ENCODE data around the gene CALN1.

DNA sequence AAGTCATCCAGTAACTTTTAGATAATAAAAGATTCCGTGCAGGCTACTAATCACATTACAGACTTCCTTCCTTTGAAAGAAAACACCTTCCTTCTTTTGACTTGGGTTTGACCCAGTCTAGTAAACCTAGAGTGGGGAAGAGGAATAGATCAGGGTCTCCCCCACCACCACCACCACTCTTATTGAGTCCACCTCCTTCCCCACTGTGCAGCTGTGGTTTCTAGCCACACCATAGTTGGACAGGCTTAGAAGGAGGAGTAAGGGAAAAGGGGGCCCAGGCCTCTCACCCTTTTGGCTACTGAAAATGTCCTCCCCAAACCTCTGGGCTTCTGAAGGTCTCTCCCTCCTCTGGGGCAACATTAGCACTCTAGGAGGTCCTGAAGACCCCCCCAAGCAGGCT lies 372.7 kb downstream of the CALN1 start:
- TF ChIP-seq POLR2A (IDR thresholded peaks at IDR 0.05; ENCODE audit: control extremely low read depth in 1 of 2, low read depth in 2 of 2, low read length in 2 of 2) (no peak), SP1 (IDR thresholded peaks at IDR 0.05; ENCODE audit: low read depth, low read length) (no peak), BRCA1 (IDR thresholded peaks at IDR 0.05; ENCODE audit: low read depth, low read length) (no peak), EZH2 (IDR thresholded peaks at IDR 0.05; ENCODE audit: low read depth, low read length, severe bottlenecking) (no peak), TAF1 (IDR thresholded peaks at IDR 0.05; ENCODE audit: low read depth, low read length) (no peak), EP300 (IDR thresholded peaks at IDR 0.05; ENCODE audit: borderline replicate concordance in 1 of 2, low read depth in 2 of 2, low read length in 2 of 2) (no peak), RFX5 (IDR thresholded peaks at IDR 0.05; ENCODE audit: borderline replicate concordance, low read depth, low read length) (no peak)
- TF ChIP-seq, protein P1, sequence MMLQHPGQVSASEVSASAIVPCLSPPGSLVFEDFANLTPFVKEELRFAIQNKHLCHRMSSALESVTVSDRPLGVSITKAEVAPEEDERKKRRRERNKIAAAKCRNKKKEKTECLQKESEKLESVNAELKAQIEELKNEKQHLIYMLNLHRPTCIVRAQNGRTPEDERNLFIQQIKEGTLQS (IDR thresholded peaks at IDR 0.05; ENCODE audit: insufficient read depth, low read depth, low read length): no peak
- TF ChIP-seq, protein P2, sequence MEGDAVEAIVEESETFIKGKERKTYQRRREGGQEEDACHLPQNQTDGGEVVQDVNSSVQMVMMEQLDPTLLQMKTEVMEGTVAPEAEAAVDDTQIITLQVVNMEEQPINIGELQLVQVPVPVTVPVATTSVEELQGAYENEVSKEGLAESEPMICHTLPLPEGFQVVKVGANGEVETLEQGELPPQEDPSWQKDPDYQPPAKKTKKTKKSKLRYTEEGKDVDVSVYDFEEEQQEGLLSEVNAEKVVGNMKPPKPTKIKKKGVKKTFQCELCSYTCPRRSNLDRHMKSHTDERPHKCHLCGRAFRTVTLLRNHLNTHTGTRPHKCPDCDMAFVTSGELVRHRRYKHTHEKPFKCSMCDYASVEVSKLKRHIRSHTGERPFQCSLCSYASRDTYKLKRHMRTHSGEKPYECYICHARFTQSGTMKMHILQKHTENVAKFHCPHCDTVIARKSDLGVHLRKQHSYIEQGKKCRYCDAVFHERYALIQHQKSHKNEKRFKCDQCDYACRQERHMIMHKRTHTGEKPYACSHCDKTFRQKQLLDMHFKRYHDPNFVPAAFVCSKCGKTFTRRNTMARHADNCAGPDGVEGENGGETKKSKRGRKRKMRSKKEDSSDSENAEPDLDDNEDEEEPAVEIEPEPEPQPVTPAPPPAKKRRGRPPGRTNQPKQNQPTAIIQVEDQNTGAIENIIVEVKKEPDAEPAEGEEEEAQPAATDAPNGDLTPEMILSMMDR (IDR thresholded peaks at IDR 0.05; ENCODE audit: control extremely low read depth in 1 of 3, insufficient read depth in 1 of 3, low read depth in 1 of 3, low read length in 3 of 3): no peak
- TF ChIP-seq, protein P3, sequence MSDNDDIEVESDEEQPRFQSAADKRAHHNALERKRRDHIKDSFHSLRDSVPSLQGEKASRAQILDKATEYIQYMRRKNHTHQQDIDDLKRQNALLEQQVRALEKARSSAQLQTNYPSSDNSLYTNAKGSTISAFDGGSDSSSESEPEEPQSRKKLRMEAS (IDR thresholded peaks at IDR 0.05): no peak

All from H1 (cell line).